Transverse colon (tissue), 4 donors: ENCODE measurements around the gene TBC1D20. TPM values are rescaled to one million over a fixed set of nuclear protein-coding genes. Genes with fewer than 3 reads are reported as not detected.

Source experiments
- DNase-seq: peaks from one replicate; pipeline ENCODE4 v3.0.0-alpha.2; 2019
- H3K27ac ChIP-seq, 4 donors: fragments of 200-600 bp; sonication (generic); 2 replicates each; pipeline ENCODE4 v1.5.1; 2016 to 2018; ENCODE audit warnings: inconsistent platforms in 4 of 4
- H3K27me3 ChIP-seq: fragments of 200-600 bp; sonication (generic); 2 replicates; pipeline ENCODE4 v1.5.1; 2017; ENCODE audit warnings: inconsistent platforms
- H3K36me3 ChIP-seq, 4 donors: fragments of 200-600 bp; sonication (generic); 2 replicates each; pipeline ENCODE4 v1.5.1; 2017 to 2019; ENCODE audit warnings: inconsistent platforms in 4 of 4
- H3K4me1 ChIP-seq, 4 donors: fragments of 200-600 bp; sonication (generic); 2 replicates each; pipeline ENCODE4 v1.5.1; 2017 to 2020; ENCODE audit warnings: inconsistent platforms in 4 of 4
- H3K4me3 ChIP-seq, 4 donors: fragments of 200-600 bp; sonication (generic); 1 replicate in 1 of 4; 2 replicates in 3 of 4; pipeline versions ENCODE4 v1.5.1 to v1.6.1; 2017 to 2019; ENCODE audit warnings: inconsistent platforms in 4 of 4
- H3K9me3 ChIP-seq, 2 donors: fragments of 200-600 bp; sonication (generic); 2 replicates each; pipeline ENCODE4 v1.5.1; 2017 to 2019; ENCODE audit warnings: inconsistent platforms in 2 of 2
- CTCF ChIP-seq, 5 experiments: fragments of 200-600 bp in 3 of 5; fragments of 450-650 bp in 2 of 5; sonication (generic) in 3 of 5; IDR thresholded peaks; 1 replicate in 2 of 5; 2 replicates in 3 of 5; pipeline ENCODE4 v1.5.1; 2016 to 2017; ENCODE audit warnings: antibody characterized with exemption in 5 of 5, inconsistent platforms in 3 of 5, mild to moderate bottlenecking in 2 of 5, moderate library complexity in 1 of 5
- EP300 ChIP-seq: sonication (generic); formaldehyde crosslinking; IDR thresholded peaks from one replicate; pipeline ENCODE4 v1.6.1; 2017; ENCODE audit warnings: antibody characterized with exemption, low read depth
- POLR2A ChIP-seq: fragments of 450-650 bp; IDR thresholded peaks from one replicate; pipeline ENCODE4 v1.6.1; 2016; ENCODE audit warnings: antibody characterized with exemption, mild to moderate bottlenecking, moderate library complexity
- POLR2AphosphoS5 ChIP-seq, 3 donors: sonication (generic); formaldehyde crosslinking; IDR thresholded peaks; one replicate each; pipeline ENCODE4 v1.6.1; 2016; ENCODE audit warnings: antibody characterized with exemption in 3 of 3
- WGBS, 2 donors: methylation state at CpG; one replicate each; pipeline ENCODE4 v1.1.5; 2018; ENCODE audit warnings: low coverage in 1 of 2; 5-methylcytosine and 5-hydroxymethylcytosine counted together
- in situ Hi-C, 4 donors: fragments of 200-750 bp; cut with MboI; loops; one replicate each; pipeline versions ENCODE4 v1.15.0 to v1.15.1; 2017; ENCODE audit warnings: low sequenced_read_pairs in 3 of 4, low pct_ligation_motif_present in 1 of 4, low pct_unique_long_range_greater_than_20kb in 1 of 4
- intact Hi-C: fragments of 100-400 bp; cut with DNase I; formaldehyde crosslinking; loops from one replicate; pipeline ENCODE4 v1.15.1; 2023; ENCODE audit warnings: low total_unique reads
- total RNA-seq, 4 donors: library from RNA; depleted of rRNA; stranded (reverse); fragments of >200 nt; gene quantifications; one replicate each; pipeline ENCODE4 v1.1.0, GENCODE V29; 2016

The TBC1D20 gene
- total RNA-seq, 4 donors from 2014 or later = 29.1 to 65.5 (median 36.9) TPM

DNA sequence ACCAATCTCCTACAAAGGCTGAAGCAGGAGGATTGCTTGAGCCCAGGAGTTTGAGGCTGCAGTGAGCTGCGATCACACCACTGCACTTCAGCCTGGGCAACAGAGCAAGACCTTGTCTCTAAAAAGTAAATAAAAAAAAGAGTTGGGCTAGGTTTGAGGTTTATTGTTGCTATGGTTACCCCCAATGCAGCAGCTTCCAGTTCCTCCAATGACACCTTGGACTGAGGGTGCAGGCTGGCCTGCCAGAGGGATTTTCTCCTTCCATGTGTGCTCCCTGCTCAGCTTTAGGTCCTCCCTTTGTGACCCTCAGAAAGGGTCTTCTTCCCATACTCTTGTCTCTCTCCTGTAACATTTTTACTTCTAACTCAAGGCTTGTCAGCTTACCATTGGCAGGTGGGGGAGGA lies 10.6 kb upstream of the TBC1D20 start:
- WGBS, 2 donors = 67% methylated on average over 1 of the region's 1 CpG
- peaks cover 0 to 31% (median 6%) of the 10 kb centered on the region in 4 donors for H3K4me1 ChIP-seq
- H3K27me3 ChIP-seq = peaks cover 3% of the 10 kb centered on the region
- intact Hi-C loops (no loop called here), in situ Hi-C loops (loop anchor here in 1 of 4 donors (10.0 kb wide), 1 partner anchor 118 kb away; no protein-coding TSS in a partner anchor)
- no peak for DNase-seq
- peaks cover 0 to 3% of the 10 kb centered on the region in 2 donors for H3K9me3 ChIP-seq
- peaks cover 0 to under 1% (median 0%) of the 10 kb centered on the region in 4 donors for H3K36me3 ChIP-seq
- no peak overlapping the region for H3K4me3 ChIP-seq
- H3K27ac ChIP-seq = peak overlapping the region in 3 of 4 donors; percentile 22 to 29 (median 27)
- TF ChIP-seq POLR2AphosphoS5 (IDR thresholded peaks at IDR 0.05) = no peak
- TF ChIP-seq POLR2A = no peak
- TF ChIP-seq EP300 = no peak
- TF ChIP-seq CTCF (IDR thresholded peaks at IDR 0.05) = no peak

DNA sequence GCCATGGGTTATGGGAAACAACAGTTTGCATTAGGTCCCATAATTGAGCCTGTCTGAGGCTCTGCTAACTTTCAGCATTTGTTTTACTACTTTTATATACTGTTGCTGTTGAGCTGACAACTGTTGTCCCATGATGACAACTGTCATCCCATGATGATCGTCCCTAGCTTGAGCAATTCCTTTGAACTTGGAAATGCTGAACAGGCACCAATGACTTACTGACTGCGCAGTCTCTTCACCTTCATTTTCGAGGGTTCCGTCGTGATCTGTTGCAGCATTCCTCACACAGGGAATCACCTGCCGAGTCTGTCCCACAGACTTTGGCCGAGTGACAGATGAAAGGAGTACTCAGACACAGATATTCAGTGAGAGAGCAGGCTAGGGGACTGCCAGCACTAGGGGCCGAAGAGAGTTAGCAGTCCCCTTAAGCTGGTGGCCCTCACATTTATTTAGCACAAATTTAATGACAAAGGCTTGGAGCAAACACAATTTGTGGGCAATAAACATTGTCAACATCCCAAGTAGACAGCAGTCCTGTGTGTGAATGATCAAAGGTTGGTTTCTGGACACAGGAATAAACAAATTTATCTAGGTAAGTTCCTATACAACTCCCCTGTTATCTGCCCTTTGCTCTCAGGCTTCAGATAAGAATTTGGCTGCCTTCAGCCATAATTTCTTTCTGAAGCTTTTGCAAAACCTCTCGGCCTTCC lies 10.0 kb upstream of the TBC1D20 start:
- H3K27me3 ChIP-seq = peaks cover 4% of the 10 kb centered on the region
- H3K4me3 ChIP-seq = no peak overlapping the region
- WGBS, 2 donors = 86 to 90% methylated on average over 7 to 9 of the region's 9 CpGs
- H3K36me3 ChIP-seq = no peaks in the 10 kb centered on the region
- intact Hi-C loops (no loop called here), in situ Hi-C loops (loop anchor here in 1 of 4 donors (10.0 kb wide), 1 partner anchor 117 kb away; no protein-coding TSS in a partner anchor)
- peaks cover 0 to 31% (median 6%) of the 10 kb centered on the region in 4 donors for H3K4me1 ChIP-seq
- no peak for DNase-seq
- H3K27ac ChIP-seq = peak overlapping the region in 3 of 4 donors; percentile 22 to 29 (median 27)
- no peak for TF ChIP-seq CTCF (IDR thresholded peaks at IDR 0.05)
- no peak for TF ChIP-seq POLR2A
- no peak for TF ChIP-seq EP300
- TF ChIP-seq POLR2AphosphoS5 (IDR thresholded peaks at IDR 0.05) = no peak
- peaks cover 0 to 8% of the 10 kb centered on the region in 2 donors for H3K9me3 ChIP-seq

GRCh38 chr20:469746-470490 lies 7.6 kb upstream of the TBC1D20 start:
- Histone ChIP-seq H3K27ac (no peak overlapping the region), H3K9me3 (peaks cover 0 to 9% of the 10 kb centered on the region in 2 donors), H3K4me1 (peaks cover 0 to 13% (median under 1%) of the 10 kb centered on the region in 4 donors), H3K27me3 (peaks cover 4% of the 10 kb centered on the region), H3K4me3 (no peak overlapping the region), H3K36me3 (no peaks in the 10 kb centered on the region)
- TF ChIP-seq EP300 = no peak
- no peak for TF ChIP-seq POLR2AphosphoS5 (IDR thresholded peaks at IDR 0.05)
- no peak for TF ChIP-seq CTCF (IDR thresholded peaks at IDR 0.05)
- TF ChIP-seq POLR2A = no peak
- 59 to 64% methylated on average over 7 to 8 of the region's 8 CpGs for WGBS, 2 donors
- DNase-seq = no peak
- intact Hi-C loops = no loop called here
- in situ Hi-C loops = loop anchor here in 1 of 4 donors (10.0 kb wide), 1 partner anchor 115 kb away; no protein-coding TSS in a partner anchor

DNA sequence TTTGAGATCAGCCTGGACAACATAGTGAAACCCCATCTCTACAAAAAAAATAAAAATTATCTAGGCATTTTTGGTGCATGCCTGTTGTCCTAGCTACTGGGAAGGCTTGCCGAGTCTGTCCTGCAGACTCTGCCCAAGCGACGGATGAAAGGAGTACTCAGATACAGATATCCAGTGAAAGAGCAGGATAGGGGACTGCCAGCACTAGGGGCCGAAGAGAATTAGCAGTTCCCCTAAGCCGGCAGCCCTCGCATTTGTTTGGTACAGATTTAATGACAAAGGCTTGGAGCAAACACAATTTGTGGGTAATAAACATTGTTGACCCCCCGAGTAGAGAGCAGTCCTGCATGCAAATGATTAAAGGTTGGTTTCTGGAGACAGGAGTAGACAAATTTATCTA lies 5.4 kb upstream of the TBC1D20 start:
- H3K27me3 ChIP-seq = peaks cover 4% of the 10 kb centered on the region

More for the DNA sequence above, 5.4 kb upstream of the TBC1D20 start:
- Histone ChIP-seq H3K4me1 (peaks cover 0 to 7% (median 5%) of the 10 kb centered on the region in 4 donors), H3K9me3 (peaks cover 0 to 9% of the 10 kb centered on the region in 2 donors), H3K36me3 (no peaks in the 10 kb centered on the region), H3K4me3 (no peak overlapping the region), H3K27ac (no peak overlapping the region)
- no peak for TF ChIP-seq EP300
- no peak for TF ChIP-seq POLR2A
- TF ChIP-seq CTCF (IDR thresholded peaks at IDR 0.05) = no peak
- in situ Hi-C loops (no loop called here), intact Hi-C loops (loop anchor here (1.0 kb wide), 1 partner anchor 28 kb away; no protein-coding TSS in a partner anchor)
- no peak for DNase-seq
- WGBS, 2 donors = 82 to 90% methylated on average over 5 to 7 of the region's 7 CpGs
